Natural killer cell (primary cell): ENCODE measurements around the gene SIAH2. TPM values are rescaled to one million over a fixed set of nuclear protein-coding genes. Genes with fewer than 3 reads are reported as not detected.
A peak's percentile ranks its signal among the peaks of the same experiment; 100 is the strongest.

Experiments used
- ATAC-seq, 3 donors: fragments of 150-1000 bp in 2 of 3; fragments of 200-7000 bp in 1 of 3; cut with Tn5 transposase; 1 replicate in 1 of 3; 2 replicates in 2 of 3; pipeline ENCODE4 v1.10.0; 2021; ENCODE audit warnings: mild to moderate bottlenecking in 2 of 3, moderate library complexity in 2 of 3
- DNase-seq, 2 donors: peaks; one replicate each; pipeline versions ENCODE4 v3.0.0 to v3.0.0-alpha.2; 2013 to 2021; ENCODE audit warnings: mixed read lengths in 1 of 2
- H3K27ac ChIP-seq: one replicate; pipeline ENCODE4 v1.5.1; 2013; ENCODE audit warnings: mild to moderate bottlenecking, low read length
- H3K27me3 ChIP-seq: one replicate; pipeline ENCODE4 v1.6.1; 2013; ENCODE audit warnings: low read length; ENCODE audit not compliant: control insufficient read depth, insufficient read depth
- H3K36me3 ChIP-seq: one replicate; pipeline ENCODE4 v1.6.1; 2013; ENCODE audit warnings: low read length; ENCODE audit not compliant: control insufficient read depth, insufficient read depth
- H3K4me1 ChIP-seq: one replicate; pipeline ENCODE4 v1.6.1; 2013; ENCODE audit warnings: low read length; ENCODE audit not compliant: control insufficient read depth, insufficient read depth
- H3K4me3 ChIP-seq: one replicate; pipeline ENCODE4 v1.5.1; 2013; ENCODE audit warnings: low read length
- H3K9me3 ChIP-seq: one replicate; pipeline ENCODE4 v1.6.1; 2013; ENCODE audit warnings: low read length; ENCODE audit not compliant: control insufficient read depth, insufficient read depth
- H3K27ac Mint-ChIP-seq, 2 donors: one replicate each; pipeline ENCODE4 v1.8.0; 2022; ENCODE audit warnings: mild to moderate bottlenecking in 2 of 2, mixed read lengths in 2 of 2, moderate library complexity in 1 of 2
- H3K27me3 Mint-ChIP-seq, 2 donors: one replicate each; pipeline ENCODE4 v1.8.0; 2022; ENCODE audit warnings: low read depth in 2 of 2, mixed read lengths in 2 of 2
- H3K36me3 Mint-ChIP-seq: one replicate; pipeline ENCODE4 v1.8.0; 2022; ENCODE audit warnings: mixed read lengths
- H3K4me1 Mint-ChIP-seq, 2 donors: one replicate each; pipeline ENCODE4 v1.8.0; 2022; ENCODE audit warnings: mixed read lengths in 2 of 2
- H3K4me3 Mint-ChIP-seq: one replicate; pipeline ENCODE4 v1.8.0; 2022; ENCODE audit warnings: mild to moderate bottlenecking, moderate library complexity, mixed read lengths
- H3K9me3 Mint-ChIP-seq, 2 donors: one replicate each; pipeline ENCODE4 v1.8.0; 2022; ENCODE audit warnings: mixed read lengths in 2 of 2
- CTCF ChIP-seq: fragments of 200-600 bp; IDR thresholded peaks from one replicate; pipeline ENCODE4 v1.8.0; 2022; ENCODE audit warnings: antibody characterized with exemption
- WGBS: methylation state at CpG from one replicate; pipeline ENCODE4 v1.1.7; 2013; ENCODE audit warnings: missing lambda C conversion rate; ENCODE audit not compliant: insufficient coverage; 5-methylcytosine and 5-hydroxymethylcytosine counted together
- intact Hi-C: fragments of 100-400 bp; cut with micrococcal nuclease; formaldehyde crosslinking; loops from one replicate; pipeline ENCODE4 v1.14.2; 2022
- total RNA-seq, 4 donors: library from RNA; stranded (reverse); fragments of 120-200 nt in 1 of 4; gene quantifications; one replicate each; pipeline versions ENCODE4 v1.2.3 to v1.2.4, GENCODE V29; 2013 to 2022

SIAH2 gene
- total RNA-seq, 3 donors from 2014 or later (not counting 1 experiment from before 2014, with no cell fraction given), result 22.7 to 25.7 (median 23.8) TPM

DNA sequence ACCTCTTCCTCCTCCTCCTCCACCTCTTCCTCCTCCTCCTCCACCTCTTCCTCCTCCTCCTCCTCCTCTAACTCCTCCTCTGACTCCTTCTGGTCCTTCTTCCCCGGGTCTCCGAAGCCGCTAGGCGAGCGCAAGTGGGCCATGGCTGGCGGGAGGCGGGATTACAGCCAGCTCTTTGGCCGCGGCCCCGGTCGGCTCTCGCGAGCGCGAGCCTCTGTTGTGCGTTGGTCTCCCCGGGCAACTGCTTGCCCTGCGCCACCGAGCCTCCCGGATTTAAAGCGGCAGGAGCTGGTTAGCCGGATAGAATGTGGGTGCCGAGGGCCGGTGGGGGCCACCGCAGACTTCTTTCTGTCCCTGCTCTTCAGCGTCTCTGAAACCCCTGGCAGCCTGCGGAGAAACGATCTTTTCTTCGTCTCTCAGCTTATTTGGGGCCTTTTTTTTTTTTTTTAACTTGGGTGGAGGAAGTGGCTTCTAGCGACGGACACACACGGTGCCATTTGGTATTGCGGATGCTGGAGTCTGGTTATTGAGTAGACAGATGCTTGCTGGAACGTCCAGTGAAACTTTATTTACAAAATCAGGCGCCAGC, 59.1 kb downstream of the SIAH2 start, which contains the start of gene ERICH6:
Gene ERICH6 (minus strand): TSS at position 165 of the 589 bp plus-strand sequence. CDS start 22 bp downstream, at position 143.
- H3K27ac Mint-ChIP-seq, result peak within 1 kb of the TSS; percentile 99 to 100
- H3K9me3 Mint-ChIP-seq, result no peaks in the 10 kb centered on the region
- H3K4me3 Mint-ChIP-seq, result peak within 1 kb of the TSS; percentile 99
- Histone ChIP-seq H3K4me3 (peak within 1 kb of the TSS; percentile 84), H3K36me3 (no peaks in the 10 kb centered on the region), H3K27ac (peak within 1 kb of the TSS; percentile 96), H3K9me3 (no peaks in the 10 kb centered on the region), H3K27me3 (no peaks in the 10 kb centered on the region), H3K4me1 (peaks cover 27% of the 10 kb centered on the region)
- DNase-seq (peak; percentile 84 to 86), ATAC-seq (peak; percentile 90 to 97 (median 91))
- TF ChIP-seq CTCF, result no peak
- H3K27me3 Mint-ChIP-seq, result no peaks in the 10 kb centered on the region
- WGBS, result under 1% methylated on average over 35 of the region's 35 CpGs
- intact Hi-C loops, result loop anchor here (1.0 to 5.0 kb wide), 4 partner anchors 59 to 158 kb away; partner anchors contain the start of genes EIF2A, SELENOT, SERP1 and SIAH2
- H3K4me1 Mint-ChIP-seq, result peaks cover 29 to 38% of the 10 kb centered on the region in 2 donors
- H3K36me3 Mint-ChIP-seq, result peaks cover 13% of the 10 kb centered on the region

DNA sequence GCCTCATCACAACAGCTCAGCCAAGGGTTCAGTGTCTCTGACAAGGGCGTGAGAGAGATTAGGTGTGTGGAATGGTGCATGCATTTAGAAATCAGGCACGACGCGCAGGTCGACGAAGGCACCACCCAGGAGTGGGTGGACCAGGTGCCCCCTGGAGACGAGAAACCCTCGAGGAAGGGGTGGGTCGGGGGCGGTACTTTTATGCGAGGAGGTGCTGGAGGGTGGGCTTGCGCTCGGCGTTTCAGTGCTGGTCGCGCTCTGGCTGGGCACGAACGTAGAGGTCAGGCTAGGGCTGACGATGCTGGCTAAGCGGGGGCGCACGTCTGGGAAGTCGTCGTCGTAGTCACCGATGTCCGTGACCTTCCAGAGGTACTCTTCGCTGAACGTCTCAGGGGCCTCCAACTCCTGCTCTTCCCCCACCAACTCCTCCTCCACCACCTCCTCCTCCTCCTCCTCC, 59.6 kb downstream of the SIAH2 start:
- Histone ChIP-seq H3K27ac (peak overlapping the region; percentile 96), H3K4me3 (peak overlapping the region; percentile 84), H3K9me3 (no peaks in the 10 kb centered on the region), H3K4me1 (peaks cover 27% of the 10 kb centered on the region), H3K36me3 (no peaks in the 10 kb centered on the region), H3K27me3 (no peaks in the 10 kb centered on the region)
- peaks cover 8% of the 10 kb centered on the region for H3K36me3 Mint-ChIP-seq
- no peaks in the 10 kb centered on the region for H3K9me3 Mint-ChIP-seq
- ATAC-seq, result peak; percentile 29 to 67 (median 60)
- intact Hi-C loops, result loop anchor here (1.0 to 5.0 kb wide), 4 partner anchors 59 to 157 kb away; partner anchors contain the start of genes EIF2A, SELENOT, SERP1 and SIAH2
- peak; percentile 39 to 69 for DNase-seq
- H3K4me3 Mint-ChIP-seq, result peak overlapping the region; percentile 99
- H3K27ac Mint-ChIP-seq, result peak overlapping the region; percentile 99 to 100
- under 1% methylated on average over 29 of the region's 29 CpGs for WGBS
- no peak for TF ChIP-seq CTCF
- H3K27me3 Mint-ChIP-seq, result no peaks in the 10 kb centered on the region
- H3K4me1 Mint-ChIP-seq, result peaks cover 24 to 32% of the 10 kb centered on the region in 2 donors

- no peaks in the 10 kb centered on the region for H3K27me3 Mint-ChIP-seq
- WGBS, result 86% methylated on average over 1 of the region's 2 CpGs
- no peak overlapping the region for H3K27ac Mint-ChIP-seq
- peaks cover 14 to 22% of the 10 kb centered on the region in 2 donors for H3K4me1 Mint-ChIP-seq
- no peak overlapping the region for H3K4me3 ChIP-seq
- no peak for DNase-seq
- H3K9me3 ChIP-seq, result no peaks in the 10 kb centered on the region
- no peaks in the 10 kb centered on the region for H3K27me3 ChIP-seq
- peaks cover 12% of the 10 kb centered on the region for H3K4me1 ChIP-seq
- no peak overlapping the region for H3K27ac ChIP-seq
- no peaks in the 10 kb centered on the region for H3K9me3 Mint-ChIP-seq
- intact Hi-C loops, result no loop called here
- ATAC-seq, result no peak
- H3K36me3 Mint-ChIP-seq, result no peaks in the 10 kb centered on the region
- TF ChIP-seq CTCF, result no peak
- no peak overlapping the region for H3K4me3 Mint-ChIP-seq
- no peaks in the 10 kb centered on the region for H3K36me3 ChIP-seq
Observed at GRCh38 chr3:150699068-150699639, 63.8 kb downstream of the SIAH2 start.
